ENCODE data around the gene PRKAG3.

The PRKAG3 gene

GRCh38 chr2:218812861-218813260 is 18.7 kb downstream of the PRKAG3 start:
- DNase-seq = no peak

GRCh38 chr2:218812096-218812815 is 19.3 kb downstream of the PRKAG3 start:
- no peak for DNase-seq

- no peak for DNase-seq
Measured at GRCh38 chr2:218811382-218811781, 20.2 kb downstream of the PRKAG3 start.

- DNase-seq = no peak
Measured at GRCh38 chr2:218810256-218810655, 21.3 kb downstream of the PRKAG3 start.

GRCh38 chr2:218809515-218809914 is 22.1 kb downstream of the PRKAG3 start:
- DNase-seq = no peak

- DNase-seq = no peak
Measured at GRCh38 chr2:218807626-218808025, 24.0 kb downstream of the PRKAG3 start.

GRCh38 chr2:218806346-218806978 is 25.1 kb downstream of the PRKAG3 start:
- DNase-seq = peak; percentile 72

- DNase-seq = no peak
Measured at GRCh38 chr2:218805627-218806026, 26.0 kb downstream of the PRKAG3 start.

- DNase-seq = no peak
Measured at GRCh38 chr2:218804817-218805216, 26.8 kb downstream of the PRKAG3 start.

GRCh38 chr2:218802386-218802994 is 29.1 kb downstream of the PRKAG3 start:
- DNase-seq = peak; percentile 31

- DNase-seq = no peak
Measured at GRCh38 chr2:218799990-218800389, 31.6 kb downstream of the PRKAG3 start.

- peak; percentile 69 for DNase-seq
Measured at GRCh38 chr2:218798767-218799504, 32.7 kb downstream of the PRKAG3 start.

- DNase-seq = no peak
Measured at GRCh38 chr2:218796691-218797090, 34.9 kb downstream of the PRKAG3 start.

- DNase-seq = no peak
Measured at GRCh38 chr2:218792433-218792832, 39.2 kb downstream of the PRKAG3 start.

GRCh38 chr2:218788529-218789255 is 42.9 kb downstream of the PRKAG3 start:
- DNase-seq = no peak

- no peak for DNase-seq
Measured at GRCh38 chr2:218786133-218786532, 45.5 kb downstream of the PRKAG3 start.

GRCh38 chr2:218785103-218785502 is 46.5 kb downstream of the PRKAG3 start:
- DNase-seq = no peak

- DNase-seq = no peak
Measured at GRCh38 chr2:218783688-218784087, 47.9 kb downstream of the PRKAG3 start.

- DNase-seq = no peak
Measured at GRCh38 chr2:218782528-218782844, 49.1 kb downstream of the PRKAG3 start.

- DNase-seq = no peak
Measured at GRCh38 chr2:218781691-218782527, 49.7 kb downstream of the PRKAG3 start, which contains the start of gene CYP27A1. TSS of gene CYP27A1 (plus strand) at chr2:218782147. CDS start at chr2:218782183, 36 bp downstream.

- no peak for DNase-seq
Measured at GRCh38 chr2:218780851-218781690, 50.5 kb downstream of the PRKAG3 start.
